NCI-H446 treated with DMSO at 0.1 percent for 48 hours (cell line): ENCODE results near the gene CTNNA1.
"Not testable (repeated sequence)": the region's sequence is repeated elsewhere in the genome, so short reads cannot be mapped to it uniquely, and the experiment has no call there.

Source experiments
- DNase-seq: peaks from one replicate; lab custom pipeline; 2025; lab: John Stamatoyannopoulos, UW

CTNNA1 gene

DNA sequence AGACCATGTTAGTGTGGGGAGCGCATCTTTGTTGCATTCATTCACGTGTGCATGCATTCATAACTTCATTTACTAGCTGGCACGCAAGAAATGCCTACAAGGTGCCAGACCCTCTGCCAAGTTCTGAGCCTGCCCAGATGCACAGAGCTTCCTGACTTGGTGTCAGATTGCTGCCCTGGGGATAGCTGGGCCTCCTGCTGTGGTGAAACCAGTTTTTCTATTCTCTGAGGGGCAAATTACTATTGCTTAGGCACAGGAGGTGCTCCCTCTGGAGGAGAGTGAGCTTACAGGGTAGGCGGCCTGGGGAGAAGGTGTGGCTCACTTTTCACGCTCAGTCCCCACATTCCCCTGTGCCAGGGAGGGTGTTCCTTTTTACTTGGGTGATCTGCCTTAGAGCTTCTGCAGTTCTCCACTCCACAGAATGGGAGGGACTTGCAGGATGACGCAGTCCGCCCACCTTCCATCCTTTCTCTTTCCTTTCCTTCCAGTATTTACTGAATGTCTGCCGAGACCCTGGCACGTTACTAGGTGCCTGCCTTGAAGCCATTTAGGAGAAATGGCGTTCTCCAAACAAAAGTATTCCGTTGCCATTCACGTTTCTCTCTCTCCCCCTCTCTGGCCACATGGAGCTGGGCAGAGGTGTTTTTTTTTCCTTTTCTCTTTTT, 27.9 kb upstream of the CTNNA1 start:
- peak; percentile 77 for DNase-seq

DNA sequence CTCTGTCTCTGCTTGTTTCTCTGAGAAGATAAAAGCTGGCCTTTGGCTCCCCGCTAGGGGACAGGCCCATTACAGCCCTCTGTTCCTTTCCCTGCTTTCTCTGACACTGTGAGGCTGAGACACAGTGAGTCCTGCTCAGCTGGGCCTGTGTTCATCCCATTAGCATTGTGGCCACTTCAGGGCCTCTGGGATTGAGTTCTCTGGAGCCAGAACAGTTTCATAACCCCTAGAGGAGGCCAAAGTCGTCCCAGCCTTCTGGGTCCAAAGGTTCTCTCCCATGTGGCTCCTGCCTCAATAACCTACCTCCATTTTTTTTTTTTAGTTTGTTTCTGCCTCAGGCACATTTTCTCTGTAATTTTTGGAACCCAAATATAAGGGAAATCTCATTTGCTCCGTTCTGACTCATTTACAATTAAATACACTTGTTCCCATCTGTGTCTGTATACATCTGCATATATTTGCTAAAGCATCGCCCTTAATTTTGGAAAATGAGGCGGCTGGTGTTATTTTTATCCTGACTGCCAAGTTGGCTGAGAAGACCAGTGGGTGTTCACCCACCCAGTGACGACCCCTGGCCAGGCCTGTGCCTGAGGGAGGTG, 27.3 kb upstream of the CTNNA1 start:
- DNase-seq = no peak

DNA sequence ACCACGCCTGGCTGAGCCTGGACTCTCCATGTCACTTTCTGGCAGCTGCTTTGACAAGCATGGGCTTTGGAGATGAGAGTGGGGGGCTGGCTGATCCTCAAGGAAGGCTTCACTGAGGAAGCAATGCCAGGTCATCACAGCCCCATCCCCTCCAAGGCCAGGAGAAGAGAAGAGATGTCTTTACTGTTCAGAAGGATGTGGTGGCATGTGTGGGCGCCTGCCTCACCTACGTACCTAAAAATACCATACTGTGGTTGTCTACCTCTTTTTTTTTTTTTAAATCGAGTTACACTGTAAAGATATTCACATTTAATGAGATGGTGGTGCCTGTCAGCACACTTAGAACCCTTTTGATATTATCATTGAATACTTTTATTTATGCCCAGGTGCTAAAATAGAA, 26.4 kb upstream of the CTNNA1 start:
- no peak for DNase-seq

DNA sequence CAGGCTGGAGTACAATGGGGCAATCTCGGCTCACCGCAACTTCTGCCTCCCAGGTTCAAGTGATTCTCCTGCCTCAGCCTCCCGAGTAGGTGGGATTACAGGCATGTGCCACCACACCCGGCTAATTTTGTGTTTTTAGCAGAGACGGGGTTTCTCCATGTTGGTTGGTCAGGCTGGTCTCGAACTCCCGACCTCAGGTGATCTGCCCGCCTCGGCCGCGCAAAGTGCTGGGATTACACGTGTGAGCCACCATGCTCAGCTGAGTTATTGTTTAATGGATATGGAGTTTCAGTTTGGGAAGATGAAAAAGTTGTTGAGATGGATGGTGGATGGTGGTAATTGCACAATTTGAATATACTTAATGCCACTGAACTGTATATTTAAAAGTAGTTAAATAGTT, 22.7 kb upstream of the CTNNA1 start:
- DNase-seq = not testable (repeated sequence)

DNA sequence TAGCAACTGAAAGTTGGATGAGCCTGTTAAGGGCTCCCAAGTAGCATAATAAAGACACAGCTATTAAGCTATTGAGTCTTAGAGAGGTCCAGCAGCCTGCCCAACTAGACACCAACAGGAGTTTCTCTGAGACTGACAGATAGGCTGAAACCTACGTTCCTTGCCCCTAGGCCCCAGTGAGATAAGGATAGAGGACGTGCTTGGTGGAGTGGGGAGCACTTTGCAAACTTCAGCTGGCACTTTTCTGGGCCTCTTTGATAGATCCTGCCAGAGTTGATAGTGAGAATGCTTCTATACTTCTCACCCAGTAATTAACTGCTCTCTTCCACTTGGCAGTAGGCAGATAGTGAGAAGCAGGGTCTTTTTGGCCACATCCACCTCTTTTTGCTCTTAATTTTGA, 20.8 kb upstream of the CTNNA1 start:
- no peak for DNase-seq

DNA sequence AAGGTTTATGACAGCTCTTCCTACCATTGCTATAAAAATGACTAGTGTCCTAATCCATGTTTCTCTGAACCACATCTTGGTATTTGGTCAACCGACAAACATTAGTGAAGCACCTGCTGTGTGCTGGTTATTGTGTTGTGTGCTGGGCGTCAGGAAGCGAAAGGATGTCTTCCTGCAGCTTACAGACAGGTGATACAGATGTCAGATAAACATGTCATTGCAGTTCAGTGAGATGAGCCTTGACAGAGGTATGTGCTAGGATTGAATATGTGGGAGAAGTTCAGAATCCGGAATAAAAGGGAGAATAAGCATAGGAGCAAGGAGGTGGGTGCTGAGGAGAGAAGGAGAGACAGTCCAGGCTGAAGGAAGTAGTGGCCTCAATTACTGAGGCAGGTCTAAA, 20.3 kb upstream of the CTNNA1 start:
- DNase-seq = no peak

DNA sequence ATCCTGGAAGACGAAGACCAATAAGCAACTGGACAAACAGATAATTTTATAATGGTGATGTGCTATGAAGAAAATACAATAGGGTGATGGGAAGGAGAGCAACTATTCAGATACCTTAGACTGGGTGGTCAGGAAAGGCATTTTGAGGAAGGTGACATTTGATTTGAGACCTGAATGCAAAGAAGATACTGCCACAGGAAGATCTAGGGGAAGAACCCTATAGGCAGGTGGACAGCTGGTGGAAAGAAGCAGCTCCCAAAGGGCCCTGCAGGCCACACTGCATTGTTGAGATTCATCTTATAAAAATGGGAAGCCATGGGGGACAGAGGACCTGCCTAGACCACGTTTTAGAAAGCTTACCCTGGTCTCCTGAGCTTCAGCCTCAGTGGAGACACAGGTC, 19.7 kb upstream of the CTNNA1 start:
- DNase-seq = no peak

DNA sequence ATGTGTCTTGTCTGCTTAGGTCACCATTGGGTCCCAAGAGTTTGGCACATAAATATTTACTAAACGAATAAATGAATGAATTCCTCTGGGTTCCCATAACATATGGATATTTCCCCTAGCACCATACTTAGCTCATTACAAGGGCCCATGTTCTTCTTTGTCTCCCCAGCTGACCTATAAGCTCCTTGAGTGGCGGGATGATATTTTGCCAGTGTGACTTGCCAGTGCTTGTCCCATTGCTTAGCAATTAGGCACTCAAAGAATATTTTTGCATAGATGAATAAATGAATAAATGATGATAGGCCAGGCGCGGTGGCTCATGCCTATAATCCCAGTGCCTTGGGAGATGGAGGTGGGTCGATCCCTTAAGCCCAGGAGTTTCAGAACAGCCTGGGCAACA, 16.9 kb upstream of the CTNNA1 start:
- DNase-seq = no peak

DNA sequence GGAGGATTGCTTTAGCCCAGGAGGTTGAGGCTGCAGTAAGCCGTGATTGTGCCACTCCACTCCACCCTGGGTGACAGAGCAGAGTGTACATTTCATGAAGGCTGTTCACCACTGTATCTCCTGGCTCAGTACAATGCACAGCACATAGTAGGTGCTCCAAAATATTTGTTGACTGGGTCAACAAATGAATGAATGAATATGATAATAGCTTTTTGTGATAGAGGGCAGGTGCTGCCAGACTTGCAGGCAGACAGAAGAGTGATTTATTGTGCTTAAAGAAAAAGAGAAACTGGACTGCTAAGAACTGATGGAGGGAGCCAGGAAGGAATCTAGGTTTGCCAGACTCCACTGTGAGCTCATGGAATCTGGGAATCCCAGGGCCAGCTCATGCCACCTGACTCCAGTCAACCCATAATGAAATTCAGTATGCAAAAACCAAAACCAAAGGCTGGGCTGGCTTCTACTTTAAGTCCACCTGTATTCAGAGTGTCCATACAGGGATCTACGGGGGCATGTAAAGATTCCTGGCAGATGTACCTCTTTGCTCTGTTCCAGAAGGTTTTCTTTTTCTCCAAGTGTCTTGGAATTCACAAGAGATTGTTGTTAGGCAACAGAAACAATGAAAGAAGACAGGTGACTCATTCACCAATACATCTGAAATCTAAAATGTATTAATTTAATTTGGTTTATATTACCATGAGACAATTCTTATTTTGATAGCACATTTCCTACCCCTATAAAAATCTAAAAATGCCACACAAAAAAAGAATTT, 15.5 kb upstream of the CTNNA1 start:
- DNase-seq = no peak

DNA sequence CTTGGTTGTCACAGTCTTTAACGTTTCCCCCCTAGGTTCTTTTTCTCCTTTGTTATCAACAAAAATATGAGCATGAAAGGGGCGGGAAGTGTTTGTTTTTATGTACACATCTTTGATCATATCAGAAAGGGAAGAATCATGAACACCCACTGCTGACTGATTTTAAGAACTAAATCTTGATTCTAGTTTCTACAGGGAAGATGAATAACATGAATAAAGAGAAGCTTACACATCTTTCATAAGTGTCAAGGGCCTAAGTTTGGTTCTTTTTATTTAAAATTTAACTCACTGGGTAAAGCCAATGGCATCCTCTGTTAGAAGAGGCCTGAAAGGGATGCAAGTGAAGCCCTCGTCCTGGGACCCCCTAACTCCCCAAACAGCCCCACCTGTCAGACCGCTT, 14.8 kb upstream of the CTNNA1 start:
- DNase-seq = no peak

DNA sequence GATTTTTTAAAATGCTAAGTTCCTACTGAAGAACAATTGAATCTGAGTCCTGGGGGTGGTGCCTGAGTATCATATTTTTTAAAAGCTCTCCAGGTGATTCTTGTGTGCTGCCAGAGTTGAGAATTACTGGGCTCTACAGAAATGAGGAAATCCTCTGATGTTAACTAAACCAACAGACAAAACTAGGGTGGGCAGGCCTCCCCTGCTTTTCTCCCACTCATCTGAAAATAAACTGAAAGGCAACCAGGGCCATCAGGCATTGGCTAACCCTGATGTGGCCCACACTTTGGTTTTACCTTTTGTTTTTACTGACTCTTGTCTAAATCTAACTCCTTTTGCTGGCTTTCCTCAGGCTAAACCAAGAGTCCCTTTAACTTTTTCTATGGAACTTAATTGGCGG, 13.3 kb upstream of the CTNNA1 start:
- no peak for DNase-seq

DNA sequence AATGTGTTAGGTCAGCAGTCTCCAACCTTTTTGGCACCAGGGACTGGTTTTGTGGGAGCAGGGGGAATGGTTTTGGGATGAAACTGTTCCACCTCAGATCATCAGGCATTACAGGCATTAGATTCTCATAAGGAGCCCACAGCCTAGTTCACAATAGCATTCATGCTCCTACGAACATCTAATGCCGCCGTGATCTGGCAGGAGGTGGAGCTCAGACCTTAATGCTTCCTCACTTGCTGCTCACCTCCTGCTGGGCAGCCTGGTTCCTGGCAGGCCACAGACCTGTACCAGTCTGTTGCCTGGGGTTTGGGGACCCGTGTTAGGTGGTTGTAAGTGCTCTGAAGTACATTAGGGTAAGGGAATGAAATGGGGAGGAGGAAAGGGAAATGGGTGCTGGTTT, 9.7 kb upstream of the CTNNA1 start:
- no peak for DNase-seq

DNA sequence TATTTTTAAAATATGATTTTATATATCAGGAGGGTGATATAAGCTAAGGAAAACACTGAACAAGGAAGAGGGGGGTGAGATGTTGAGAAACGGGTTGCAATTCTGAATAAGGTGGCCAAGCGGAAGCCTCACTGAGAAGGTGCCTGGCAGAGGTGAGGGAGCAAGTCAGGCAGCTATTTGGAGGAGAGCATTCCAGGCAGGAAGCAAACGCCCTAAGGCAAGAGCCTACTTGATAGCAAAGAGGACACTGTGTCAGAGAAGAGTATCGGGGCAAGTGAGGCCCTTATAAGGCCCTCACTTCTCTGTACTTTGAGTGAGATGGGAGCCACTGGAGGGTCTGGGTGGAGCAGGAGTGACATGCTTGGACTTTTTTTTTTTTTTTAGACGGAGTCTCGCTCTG, 8.0 kb upstream of the CTNNA1 start:
- no peak for DNase-seq

DNA sequence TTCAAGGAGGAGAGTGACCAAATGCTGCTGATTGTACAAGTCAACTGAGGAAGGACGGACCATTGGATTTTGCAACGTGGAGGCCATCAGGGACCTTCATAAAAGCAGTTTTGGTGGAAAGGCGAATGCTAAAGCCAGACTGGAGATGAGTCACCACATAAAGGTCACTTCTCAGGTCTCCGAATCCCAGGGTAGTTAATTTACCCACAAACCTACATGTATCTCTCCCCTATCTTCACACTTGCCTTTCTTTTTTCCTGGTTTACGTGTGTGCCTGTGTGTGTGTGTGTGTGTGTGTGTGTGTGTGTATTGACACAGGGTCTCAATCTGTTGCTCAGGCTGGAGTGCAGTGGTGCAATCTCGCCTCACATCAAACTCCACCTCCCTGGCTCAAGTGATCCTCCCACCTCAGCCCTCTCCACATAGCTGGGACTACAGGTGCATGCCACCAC, 4.6 kb upstream of the CTNNA1 start:
- DNase-seq = no peak

DNA sequence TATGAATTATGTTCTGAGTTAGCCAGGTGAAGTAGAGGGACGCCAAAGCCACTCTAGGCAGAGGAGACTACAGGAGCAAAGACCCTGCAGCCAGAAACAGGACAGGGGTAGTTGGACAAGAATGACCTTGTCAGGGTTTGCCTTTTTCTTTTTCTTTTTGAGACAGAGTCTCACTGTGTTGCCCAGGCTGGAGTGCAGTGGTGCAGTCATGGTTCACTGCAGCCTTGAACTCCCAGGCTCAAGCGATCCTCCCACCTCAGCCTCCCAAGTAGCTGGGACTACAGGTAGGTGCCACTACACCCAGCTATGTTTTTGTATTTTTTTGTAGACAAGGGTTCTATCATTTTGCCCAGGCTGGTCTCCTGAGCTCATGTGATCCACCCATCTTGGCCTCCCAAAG, 1.9 kb upstream of the CTNNA1 start:
- not testable (repeated sequence) for DNase-seq

DNA sequence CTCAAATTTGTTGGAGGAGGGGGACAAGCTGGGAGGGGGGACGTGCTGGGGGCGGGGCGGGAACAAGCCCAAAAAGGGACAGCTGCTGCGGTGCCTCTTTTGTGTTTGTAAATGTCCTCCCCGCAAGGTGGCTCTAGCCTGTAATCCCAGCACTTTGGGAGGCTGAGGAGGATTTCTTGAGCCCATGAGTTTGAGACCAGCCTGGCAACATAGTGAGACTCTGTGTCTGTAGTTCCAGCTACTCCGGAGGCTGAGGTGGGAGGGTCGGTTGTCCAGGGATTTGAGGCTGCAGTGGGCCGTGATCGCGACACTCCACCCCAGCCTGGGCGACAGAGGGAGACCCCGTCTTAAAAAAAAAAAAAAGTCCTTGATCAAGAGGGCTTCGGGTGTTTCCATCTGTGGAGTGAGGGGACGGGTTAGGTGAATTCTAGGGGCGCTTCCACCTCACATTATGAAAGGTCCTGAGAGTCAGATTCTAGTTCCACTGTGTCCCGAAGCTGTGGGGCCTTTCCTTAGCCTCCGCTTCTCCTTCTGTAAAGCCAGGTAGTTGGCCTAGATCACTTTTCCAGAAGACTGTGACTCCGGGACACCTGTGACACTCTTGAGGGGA, 779 bp upstream of the CTNNA1 start:
- DNase-seq = no peak

DNA sequence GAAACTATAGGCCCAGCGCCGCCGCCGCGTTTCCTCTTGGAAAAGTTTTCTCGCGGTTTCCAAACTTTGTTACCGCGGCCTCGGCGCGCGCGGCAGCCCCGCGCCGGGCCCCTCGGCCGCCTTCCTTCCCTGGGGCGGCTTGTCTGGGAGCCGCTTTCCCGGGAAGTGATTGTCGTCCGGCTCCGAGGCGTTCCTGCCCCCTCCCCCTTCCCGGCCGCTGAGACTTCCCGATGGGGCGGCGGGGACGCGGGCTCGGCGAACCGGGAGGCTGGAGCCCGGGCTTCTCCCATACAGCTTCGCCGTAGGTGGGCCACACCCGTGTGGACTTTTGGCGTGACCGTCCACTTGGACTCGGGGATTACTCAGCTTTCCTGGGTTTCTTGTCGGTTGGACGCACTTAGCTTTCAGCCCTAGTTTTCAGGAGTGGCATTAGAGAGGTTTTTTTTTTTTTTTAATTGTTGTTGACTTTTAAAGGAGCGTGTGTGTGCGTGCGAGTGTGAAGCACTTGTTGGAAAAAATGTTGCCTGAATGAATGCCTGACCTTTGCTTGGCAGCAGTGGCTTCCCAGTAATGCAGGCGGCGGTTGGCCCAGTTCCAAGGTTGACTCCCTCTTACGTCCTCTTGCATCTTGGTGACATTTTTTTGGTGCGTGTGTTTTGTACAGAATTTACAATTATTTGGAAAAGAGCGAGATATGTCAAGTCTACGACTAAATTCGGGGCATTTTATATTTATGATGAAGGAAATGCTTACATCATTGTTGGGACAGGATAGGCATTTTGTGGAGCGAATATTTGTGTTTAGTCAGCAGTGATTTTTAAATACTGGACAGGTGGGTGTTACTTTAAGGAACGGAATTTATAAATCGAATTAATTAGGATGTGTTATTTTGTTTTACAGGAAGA, 821 bp downstream of the CTNNA1 start:
- peak; percentile 33 for DNase-seq

DNA sequence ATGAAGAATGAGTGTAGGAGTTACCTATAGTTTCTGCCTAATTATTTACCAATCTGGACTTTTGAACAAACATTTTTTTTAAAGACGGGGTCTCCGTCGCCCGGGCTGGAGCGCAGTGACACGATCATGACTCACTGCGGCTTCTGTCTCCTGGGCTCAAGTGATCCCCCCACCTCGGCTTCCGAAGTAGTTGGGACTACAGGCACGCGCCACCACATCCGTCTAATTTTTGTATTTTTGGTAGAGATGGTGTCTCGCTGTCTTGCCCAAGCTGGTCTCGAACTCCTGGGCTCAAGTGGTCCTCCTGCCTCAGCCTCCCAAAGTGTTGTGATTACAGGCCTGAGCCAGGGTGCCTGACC, 1.5 kb downstream of the CTNNA1 start:
- DNase-seq = no peak

DNA sequence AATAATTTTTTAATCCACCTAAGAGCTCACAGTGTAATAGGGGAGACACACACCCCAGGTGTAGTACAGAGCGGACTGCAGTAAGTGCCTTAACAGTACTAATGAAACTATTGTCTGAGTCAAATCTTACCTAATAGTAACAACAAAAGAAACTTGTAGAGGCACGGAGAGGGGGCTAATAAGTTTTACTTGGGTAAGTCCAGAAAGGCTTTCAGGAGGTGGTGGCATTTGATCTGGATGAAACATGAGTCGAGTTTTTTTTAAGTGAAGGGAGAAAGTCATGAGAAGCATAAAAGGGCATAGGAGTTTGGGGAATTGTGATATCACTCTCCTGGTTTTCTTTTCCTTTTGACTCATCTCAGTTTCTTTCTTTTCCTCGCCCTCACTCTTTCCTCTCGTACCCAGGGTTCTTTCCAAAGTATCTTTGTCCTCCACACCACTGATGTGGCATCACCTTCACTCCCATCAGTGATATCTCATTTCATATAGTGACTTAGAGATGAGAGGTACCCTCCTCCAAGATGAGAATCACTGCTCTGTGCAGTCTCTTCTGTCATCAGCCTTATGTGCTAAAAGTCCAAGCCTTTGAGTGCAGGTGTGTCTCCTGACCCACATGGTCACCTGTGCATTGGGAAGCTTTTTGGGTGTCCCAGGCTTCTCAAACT, 2.0 kb downstream of the CTNNA1 start:
- no peak for DNase-seq

DNA sequence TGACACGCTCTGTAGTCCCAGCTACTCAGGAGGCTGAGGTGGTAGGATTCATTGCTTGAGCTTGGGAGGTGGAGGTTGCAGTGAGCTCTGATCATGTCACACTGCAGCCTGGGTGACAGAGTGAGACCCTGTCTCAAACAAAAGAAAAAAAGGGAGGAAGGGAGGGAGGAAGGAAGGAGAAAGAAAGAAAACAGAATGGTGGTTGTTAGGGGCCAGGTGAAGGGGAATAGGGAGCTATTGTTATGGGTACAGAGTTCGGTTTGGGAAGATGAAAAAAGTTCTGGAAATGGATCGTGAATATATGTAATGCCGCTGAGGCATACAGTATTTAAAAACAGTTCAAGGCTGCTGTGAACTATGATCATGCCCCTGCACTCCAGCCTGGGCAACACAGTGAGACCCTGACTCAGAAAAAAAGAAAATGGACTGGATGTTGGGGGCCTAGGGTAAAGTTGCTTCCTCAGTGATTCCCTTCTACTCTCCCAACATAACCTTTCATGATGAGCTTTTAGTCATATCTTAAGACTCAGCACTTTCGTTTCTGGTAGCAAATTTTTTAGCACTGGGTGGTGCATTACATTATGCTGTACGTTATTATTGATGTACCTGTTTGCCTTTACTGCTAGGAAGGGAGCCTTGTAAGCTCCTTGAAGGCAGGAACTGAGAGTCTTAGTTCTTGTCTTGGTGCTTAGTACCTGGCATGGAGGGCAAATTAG, 4.0 kb downstream of the CTNNA1 start:
- DNase-seq = no peak
